CD4-positive, alpha-beta T cell treated with Interleukin-15 for 1 hour (primary cell): ENCODE measurements around the gene MAGI2.

Source experiments
- DNase-seq: peaks from one replicate; pipeline ENCODE4 v3.0.0-alpha.2; 2020

The MAGI2 gene

GRCh38 chr7:79453558-79454360 is at the start of gene MAGI2:
Gene MAGI2, minus strand, starts transcription at chr7:79453667. Its CDS starts 347 bp downstream, at chr7:79453320.
- DNase-seq = peak; percentile 17

GRCh38 chr7:79502151-79502550 is 48.7 kb upstream of the MAGI2 start:
- DNase-seq = no peak

DNA sequence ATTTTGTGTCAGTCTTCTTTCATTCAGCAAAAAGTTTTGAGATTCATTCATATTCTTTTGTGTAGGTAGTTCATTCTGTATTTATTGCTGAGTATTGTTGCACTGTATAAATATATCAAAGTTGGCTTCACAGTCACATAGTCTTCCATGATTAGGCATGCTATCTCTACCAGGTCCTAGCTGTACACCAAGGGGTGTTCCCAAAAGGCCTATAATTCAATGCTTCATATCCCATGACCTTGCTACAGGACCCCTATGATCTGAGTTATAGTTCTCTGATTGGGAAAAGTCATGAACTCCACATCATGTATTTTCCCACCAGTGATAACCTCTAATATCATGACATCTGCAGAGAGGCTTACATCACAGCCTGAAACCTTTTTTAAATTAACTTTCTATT is 47.3 kb upstream of the MAGI2 start:
- DNase-seq = no peak

DNA sequence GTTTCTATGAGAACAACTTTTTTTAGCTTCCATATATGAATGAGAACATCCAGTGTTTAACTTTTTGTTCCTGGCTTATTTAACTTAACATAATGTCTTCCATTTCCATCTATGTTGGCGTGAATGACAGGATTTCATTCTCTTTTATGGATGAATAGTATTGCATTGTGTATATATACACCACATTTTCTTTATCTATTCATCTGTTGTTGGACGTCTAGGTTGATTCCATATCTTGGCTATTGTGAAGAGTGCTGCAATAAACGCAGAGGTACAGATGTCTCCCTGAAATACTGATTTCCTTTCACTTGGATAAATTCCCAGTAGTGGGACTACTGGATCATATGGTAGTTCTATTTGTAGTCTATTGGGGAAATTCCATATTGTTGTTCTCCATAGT is 44.3 kb upstream of the MAGI2 start:
- DNase-seq = no peak

GRCh38 chr7:79495544-79496272 is 42.2 kb upstream of the MAGI2 start:
- DNase-seq = no peak

DNA sequence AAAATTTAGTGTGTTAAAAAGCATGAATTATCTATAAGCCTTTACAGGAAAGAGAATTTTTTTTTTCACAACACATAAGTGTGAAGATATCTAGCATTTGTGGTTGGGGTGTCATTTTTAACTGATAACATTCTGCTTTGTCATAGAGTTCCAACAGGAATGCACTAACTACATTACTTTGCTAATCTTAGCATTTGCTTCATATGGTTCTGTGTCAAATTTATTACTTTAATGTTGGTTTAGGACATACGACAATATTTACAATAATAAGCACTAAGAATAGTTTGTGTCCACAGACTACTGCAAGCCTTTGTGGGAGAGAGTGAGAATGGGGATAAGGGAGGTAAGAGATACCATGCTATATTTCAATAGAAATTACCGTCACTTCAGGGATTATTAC is 40.6 kb upstream of the MAGI2 start:
- no peak for DNase-seq

GRCh38 chr7:79489371-79489770 is 35.9 kb upstream of the MAGI2 start:
- no peak for DNase-seq

DNA sequence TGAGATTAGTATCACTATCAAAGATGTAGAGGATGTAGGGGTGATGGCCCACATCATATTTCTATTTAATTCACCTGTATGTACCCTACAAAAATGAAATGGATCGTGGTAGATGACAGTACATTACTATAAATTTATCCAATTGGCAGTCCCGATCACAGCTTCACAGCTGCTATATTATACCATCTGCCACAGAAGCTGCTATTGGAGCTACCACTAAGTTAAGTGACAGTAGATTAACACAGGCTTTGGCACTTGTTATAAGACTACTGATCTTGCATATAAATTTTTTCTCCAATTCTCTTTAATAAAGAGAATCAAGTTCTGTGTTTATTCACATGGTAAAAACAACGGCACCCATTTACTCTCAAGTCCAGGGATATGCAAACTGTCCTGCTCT is 24.9 kb upstream of the MAGI2 start:
- DNase-seq = no peak

GRCh38 chr7:79475455-79475854 is 22.0 kb upstream of the MAGI2 start:
- no peak for DNase-seq

DNA sequence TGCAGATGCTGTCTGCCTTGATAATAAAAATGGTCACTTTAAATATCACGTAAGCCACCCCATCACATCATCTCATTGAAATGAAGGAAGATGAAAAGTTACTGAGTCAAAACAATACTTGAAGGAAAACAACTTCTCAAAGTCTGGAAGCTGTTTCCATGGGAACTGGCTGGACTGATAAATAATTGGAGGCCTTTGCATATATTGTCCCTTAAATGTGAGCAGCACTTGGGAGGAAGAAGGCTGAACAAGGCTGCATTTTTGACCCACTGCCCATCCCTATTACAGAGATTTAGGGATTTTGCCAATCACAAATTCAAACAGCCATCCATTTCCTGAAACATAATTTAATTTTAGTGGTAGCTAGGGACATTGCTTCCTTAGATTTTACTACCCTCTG is 18.2 kb upstream of the MAGI2 start:
- no peak for DNase-seq

DNA sequence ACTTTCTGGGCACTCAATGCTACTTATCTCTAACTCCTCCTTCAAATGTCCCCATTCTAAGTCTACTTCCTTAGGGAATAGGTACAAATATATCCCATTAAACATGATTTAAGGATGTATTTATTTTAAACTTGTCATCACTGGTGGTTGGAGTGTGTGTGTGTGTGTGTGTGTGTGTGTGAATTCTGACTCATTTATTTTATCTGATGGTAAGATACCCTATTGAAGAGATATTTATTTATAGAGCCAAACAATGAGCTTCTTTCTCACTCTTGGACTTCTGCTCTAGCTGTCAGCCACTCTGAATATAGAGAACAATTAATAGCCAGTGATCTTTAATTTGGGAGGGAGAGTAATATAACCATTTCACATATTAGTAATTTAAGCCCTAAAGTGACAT is 17.8 kb upstream of the MAGI2 start:
- no peak for DNase-seq

- DNase-seq = no peak
Measured at GRCh38 chr7:79465551-79465950, 12.1 kb upstream of the MAGI2 start.

- DNase-seq = no peak
Measured at GRCh38 chr7:79464051-79464450, 10.6 kb upstream of the MAGI2 start.

GRCh38 chr7:79462390-79462789 is 8.9 kb upstream of the MAGI2 start:
- no peak for DNase-seq

- no peak for DNase-seq
Measured at GRCh38 chr7:79461660-79462059, 8.2 kb upstream of the MAGI2 start.

GRCh38 chr7:79459381-79459780 is 5.9 kb upstream of the MAGI2 start:
- no peak for DNase-seq

DNA sequence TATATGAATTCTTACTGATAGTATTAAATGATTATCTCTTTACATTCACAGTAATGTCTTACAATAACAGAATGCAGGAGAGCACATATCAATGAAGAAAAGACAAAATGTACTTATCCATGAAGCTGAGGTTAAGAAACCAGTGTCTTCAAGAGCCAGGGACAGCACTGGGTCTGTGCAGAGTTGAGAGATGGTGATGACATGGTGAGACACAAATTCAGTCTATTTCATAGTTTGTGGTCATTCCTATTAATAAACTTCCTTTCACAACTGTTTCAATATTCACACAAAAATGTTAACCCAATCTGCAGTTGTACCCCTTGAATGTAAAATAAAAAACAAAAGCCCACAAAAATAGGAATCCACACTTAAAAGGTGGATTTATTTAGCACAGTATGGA is 5.3 kb upstream of the MAGI2 start:
- DNase-seq = no peak

DNA sequence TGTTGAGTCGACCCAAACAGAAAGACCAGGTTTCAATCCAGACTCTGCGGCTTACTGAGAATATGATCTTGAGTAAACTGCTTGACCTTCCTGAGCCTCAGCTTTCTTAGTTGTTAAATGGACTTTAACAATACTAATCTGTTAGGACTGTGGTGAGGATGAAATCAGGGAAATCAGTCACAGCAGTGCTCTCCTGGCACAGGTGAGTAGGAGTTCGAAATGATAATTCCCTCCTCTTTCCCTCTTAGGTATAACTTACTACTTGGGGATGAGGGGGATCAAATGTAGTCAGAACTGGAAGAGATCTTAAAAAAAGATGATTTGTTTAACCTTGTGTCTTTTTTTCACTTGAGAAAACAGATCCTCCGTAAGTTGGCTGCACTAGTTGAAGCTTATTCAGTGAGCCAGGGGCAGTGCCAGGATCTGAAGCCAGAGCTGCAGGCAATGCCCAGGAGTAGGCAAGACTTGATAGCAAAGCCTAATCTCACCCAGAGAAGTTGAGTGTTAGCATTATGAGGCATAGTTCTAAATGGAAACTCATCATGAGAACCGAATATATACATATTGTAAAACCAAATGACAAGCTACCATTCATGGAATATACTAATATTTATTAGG is 1.8 kb upstream of the MAGI2 start:
- DNase-seq = no peak

DNA sequence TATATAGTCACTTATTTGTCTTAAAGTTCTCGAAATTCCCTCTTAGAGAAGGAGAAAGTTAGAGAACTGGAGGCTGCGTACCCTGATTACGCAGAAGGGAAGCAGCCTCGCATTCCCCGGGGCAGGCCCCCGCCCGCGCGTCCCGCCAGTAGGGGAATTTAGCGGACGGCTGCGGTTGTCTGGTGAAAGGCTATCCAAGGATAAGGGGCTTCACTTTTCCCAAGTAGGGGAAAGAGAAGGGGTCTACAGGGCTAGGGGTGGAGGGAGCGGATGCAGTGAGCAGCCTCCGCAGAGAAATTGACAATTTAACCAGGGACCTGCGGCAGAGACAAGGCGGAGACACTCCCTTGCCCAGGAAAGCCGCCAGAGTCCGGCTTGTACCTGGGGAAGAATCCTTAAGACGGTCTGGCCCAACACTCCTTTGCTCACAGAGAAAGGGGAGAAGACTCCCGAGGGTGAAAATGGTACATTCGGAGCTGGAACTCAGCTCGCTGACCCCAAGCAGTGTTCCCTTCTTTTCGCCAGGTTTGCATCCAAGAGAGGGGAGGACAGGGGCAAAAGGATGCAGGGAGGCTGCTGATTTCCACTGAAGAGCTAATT is 994 bp upstream of the MAGI2 start:
- no peak for DNase-seq

DNA sequence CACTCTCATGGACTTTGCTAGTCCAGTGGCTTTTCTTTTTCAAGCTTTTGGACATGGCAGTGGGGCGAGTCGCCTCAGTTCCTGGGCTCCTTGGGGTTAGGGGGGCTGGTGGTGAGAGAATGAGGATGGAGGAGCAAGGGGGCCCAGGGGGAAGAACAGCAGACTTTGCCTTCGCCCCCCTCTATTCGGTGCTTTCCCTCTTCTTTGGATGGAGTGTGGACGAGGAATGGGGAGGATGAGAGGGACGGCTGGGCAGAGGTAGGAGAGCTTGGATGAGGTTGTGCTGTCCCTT is 255 bp downstream of the MAGI2 start:
- DNase-seq = no peak

- DNase-seq = no peak
Measured at GRCh38 chr7:79452495-79453265, 787 bp downstream of the MAGI2 start.

- DNase-seq = no peak
Measured at GRCh38 chr7:79452032-79452494, 1.4 kb downstream of the MAGI2 start.

DNA sequence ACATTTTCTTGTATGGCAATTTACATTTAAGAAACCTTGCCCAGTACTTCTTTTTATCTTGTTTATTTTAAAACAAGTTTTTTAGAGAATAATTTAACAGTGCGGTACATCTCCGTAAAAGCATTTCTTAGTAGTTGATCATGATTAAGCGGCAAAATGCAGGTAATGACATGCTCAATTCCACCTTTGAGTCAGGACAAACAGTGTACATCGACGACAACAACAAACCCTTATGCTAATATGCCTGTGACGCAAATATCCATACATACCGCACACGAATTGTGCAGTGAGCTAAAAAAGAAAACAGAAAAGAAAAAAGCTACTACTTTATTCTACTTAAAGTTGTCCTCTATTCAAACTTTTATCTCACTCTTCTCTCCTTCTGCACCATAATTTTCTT is 1.9 kb downstream of the MAGI2 start:
- DNase-seq = no peak
